Stimulated activated CD8-positive, alpha-beta memory T cell treated with anti-CD3 and anti-CD28 coated beads, Interleukin-4, amount 100 ng/mL, for 1 hour (primary cell): Measurements from ENCODE around the gene GREB1.

ENCODE experiments used
- DNase-seq, 2 donors: peaks; one replicate each; pipeline ENCODE4 v3.0.0-alpha.2; 2020; ENCODE audit warnings: low read depth in 2 of 2, low spot score in 1 of 2

The GREB1 gene

GRCh38 chr2:11679016-11679415 lies 145.2 kb downstream of the GREB1 start:
- no peak for DNase-seq

GRCh38 chr2:11679486-11680181 lies 145.8 kb downstream of the GREB1 start:
- no peak for DNase-seq

DNA sequence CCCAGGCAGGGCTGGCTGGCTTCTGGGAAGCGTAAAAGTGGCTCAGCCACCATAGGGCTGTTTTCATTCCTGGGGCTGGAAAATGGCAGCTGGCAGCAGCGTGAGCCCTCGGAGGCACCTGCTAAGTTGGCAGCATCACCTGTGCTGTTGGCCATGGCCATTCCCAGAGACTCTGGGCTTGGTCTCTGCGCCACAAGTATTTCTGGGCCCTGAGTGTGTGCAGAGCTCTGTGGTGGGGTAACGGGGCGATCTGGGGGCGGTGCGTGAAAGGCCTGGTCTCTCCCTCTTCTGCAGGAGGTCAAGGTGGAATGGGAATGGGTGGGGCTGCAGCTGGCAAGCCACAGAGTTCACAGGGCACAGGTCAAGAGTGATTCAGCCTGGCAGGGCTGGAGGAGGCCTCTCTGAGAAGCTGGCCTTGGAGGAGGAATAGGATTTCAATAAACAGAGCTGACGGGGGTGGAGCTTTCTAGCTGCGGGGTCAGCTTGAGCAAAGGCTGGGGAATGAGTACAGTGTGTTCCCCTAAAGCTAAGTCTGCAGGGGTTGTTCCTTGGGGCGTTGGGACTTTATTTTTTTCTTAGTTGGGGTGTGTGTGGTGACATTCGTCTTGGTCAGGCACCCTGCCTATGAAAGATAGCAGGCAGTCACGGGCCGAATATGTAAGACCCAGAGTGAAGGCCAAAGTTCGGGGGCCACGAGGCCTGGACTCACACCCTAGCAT lies 146.5 kb downstream of the GREB1 start:
- no peak for DNase-seq

- DNase-seq, result no peak
These were observed 147.3 kb downstream of the GREB1 start for GRCh38 chr2:11680901-11681721.

DNA sequence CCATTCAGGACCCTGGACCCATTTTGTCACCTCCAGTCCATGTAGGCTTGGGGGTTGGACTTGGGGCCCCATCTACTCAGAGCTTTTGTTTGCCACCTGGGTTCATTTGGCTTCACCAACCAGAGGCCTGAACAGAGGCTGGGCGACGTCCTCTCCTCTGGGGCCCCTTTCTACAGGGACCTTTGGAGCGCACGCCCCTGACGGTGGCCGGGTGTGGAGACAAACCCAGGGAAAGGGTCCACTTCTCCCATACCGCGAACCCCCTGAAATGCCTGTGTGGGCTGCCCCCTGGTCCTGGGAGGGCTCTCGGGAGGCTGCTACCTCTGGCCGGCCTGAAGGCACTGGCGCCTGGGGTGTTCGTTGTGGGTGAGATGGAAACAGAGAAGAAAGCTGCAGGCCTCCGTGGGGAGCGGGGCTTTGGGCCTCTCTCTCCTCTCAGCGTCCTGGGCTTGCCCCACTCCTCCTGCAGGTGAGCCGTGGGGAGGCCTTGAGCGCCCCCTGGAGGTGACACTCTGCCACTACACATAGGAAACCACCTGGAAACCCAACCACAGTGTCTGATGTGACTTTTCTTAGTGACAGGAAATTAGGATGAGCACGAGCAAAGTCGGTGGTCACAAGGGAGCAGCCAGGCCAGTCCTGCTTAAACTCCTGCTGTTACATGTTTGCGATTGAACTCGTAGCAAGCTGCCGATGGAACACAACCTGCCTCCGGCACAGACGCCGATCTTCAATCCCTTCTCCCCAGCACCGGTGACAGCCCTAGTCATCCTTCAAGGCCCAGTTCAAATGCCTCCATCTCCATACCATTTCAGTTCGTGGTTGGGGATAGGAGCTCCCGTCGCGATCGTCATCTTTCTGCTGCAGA lies 148.1 kb downstream of the GREB1 start:
- DNase-seq, result no peak

- DNase-seq, result no peak
These were observed 148.7 kb downstream of the GREB1 start for GRCh38 chr2:11682590-11682915.

DNA sequence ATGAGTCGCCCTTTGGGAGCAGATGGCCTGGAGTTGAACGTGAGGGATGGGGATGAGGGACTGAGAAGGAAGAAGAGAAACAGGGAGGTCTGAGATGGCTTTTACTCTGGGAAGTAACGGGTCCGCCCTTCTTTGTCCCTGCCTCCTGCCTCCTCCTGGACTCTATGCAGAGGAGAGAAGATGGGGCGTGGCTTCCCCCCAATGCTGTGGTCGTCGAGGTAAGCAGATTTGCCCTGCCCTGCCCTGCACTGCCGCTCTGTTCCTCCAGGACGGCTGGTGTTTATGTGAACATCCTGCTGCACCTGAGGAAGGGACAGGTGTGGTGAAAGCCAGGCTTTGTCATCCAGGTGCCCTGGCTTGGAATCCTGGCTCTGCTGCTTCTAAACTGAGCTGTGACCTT lies 149.6 kb downstream of the GREB1 start:
- DNase-seq, result no peak

DNA sequence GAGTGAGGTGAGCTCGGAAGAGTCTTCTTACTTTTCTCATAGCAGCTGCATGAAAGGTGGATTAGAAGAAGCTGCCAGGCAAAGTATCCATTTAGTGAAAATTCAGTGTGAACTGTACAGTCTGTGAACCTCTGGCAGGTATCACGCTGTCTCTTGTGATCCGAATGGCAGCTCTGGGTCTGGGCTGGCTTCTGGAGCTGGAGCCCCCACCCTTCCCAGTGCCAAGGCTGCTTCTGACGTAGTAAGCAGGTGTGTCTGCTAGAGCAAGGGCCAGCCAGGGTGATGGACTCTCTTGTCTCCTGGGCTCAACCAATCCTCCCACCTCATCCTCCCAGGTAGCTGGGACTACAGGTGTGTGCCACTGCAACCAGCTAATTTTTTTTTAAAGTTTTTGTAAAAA lies 150.1 kb downstream of the GREB1 start:
- no peak for DNase-seq

GRCh38 chr2:11684894-11685460 lies 151.1 kb downstream of the GREB1 start:
- DNase-seq, result no peak

- no peak for DNase-seq
These were observed 152.1 kb downstream of the GREB1 start for GRCh38 chr2:11685906-11686470.

GRCh38 chr2:11687736-11688135 lies 153.9 kb downstream of the GREB1 start:
- DNase-seq, result no peak

GRCh38 chr2:11688222-11689069 lies 154.6 kb downstream of the GREB1 start:
- peak; percentile 55 to 68 for DNase-seq

- DNase-seq, result no peak
These were observed 157.3 kb downstream of the GREB1 start for GRCh38 chr2:11691076-11691660.
